ENCODE results near the gene ITGAV.

GRCh38 chr2:186683341-186683740, 93.5 kb downstream of the ITGAV start:
- TF ChIP-seq SIN3A (IDR thresholded peaks at IDR 0.05; ENCODE audit: borderline replicate concordance, insufficient read depth, low read length) (no peak), TAF1 (IDR thresholded peaks at IDR 0.05; ENCODE audit: borderline replicate concordance, insufficient read depth, low read length) (no peak)

All from PFSK-1 (cell line).